Adrenal gland (tissue), 12 donors: Measurements from ENCODE around the gene DNAH17. TPM values are rescaled to one million over a fixed set of nuclear protein-coding genes. Genes with fewer than 3 reads are reported as not detected.

Experiments
- DNase-seq, 7 donors: peaks; one replicate each; pipeline ENCODE4 v3.0.0-alpha.2; 2019 to 2020
- H3K27ac ChIP-seq, 5 donors: fragments of 200-600 bp; sonication (generic) in 4 of 5; 1 replicate in 3 of 5; 2 replicates in 2 of 5; pipeline versions ENCODE4 v1.5.1 to v1.8.0; 2016 to 2020; ENCODE audit warnings: mild to moderate bottlenecking in 1 of 5
- H3K27me3 ChIP-seq: fragments of 200-600 bp; 2 replicates; pipeline ENCODE4 v1.8.0; 2021
- H3K36me3 ChIP-seq, 2 donors: fragments of 200-600 bp; replicated peaks in 1 of 2; 1 replicate in 1 of 2; 2 replicates in 1 of 2; pipeline versions ENCODE4 v1.5.1 to v1.8.0; 2018 to 2022
- H3K4me1 ChIP-seq, 2 donors: fragments of 200-600 bp; replicated peaks in 1 of 2; 1 replicate in 1 of 2; 2 replicates in 1 of 2; pipeline versions ENCODE4 v1.5.1 to v1.8.0; 2018 to 2021
- H3K4me3 ChIP-seq, 4 donors: fragments of 200-600 bp; sonication (generic) in 3 of 4; one replicate each; pipeline ENCODE4 v1.5.1; 2016 to 2018
- H3K9me3 ChIP-seq, 3 donors: fragments of 200-600 bp; sonication (generic) in 1 of 3; replicated peaks in 1 of 3; 1 replicate in 2 of 3; 2 replicates in 1 of 3; pipeline versions ENCODE4 v1.5.1 to v1.8.0; 2016 to 2021
- POLR2A ChIP-seq, 2 donors: fragments of 450-650 bp; IDR thresholded peaks; one replicate each; pipeline ENCODE4 v1.6.1; 2017; ENCODE audit warnings: antibody characterized with exemption in 2 of 2, mild to moderate bottlenecking in 2 of 2, moderate library complexity in 1 of 2
- WGBS, 4 donors: extraction: QIAGEN DNeasy Blood & Tissue Kit in 2 of 4; methylation state at CpG; one replicate each; pipeline versions ENCODE4 v1.1.5 to v1.1.7; 2013 to 2017; 5-methylcytosine and 5-hydroxymethylcytosine counted together
- intact Hi-C, 2 donors: fragments of 100-400 bp; cut with DNase I; formaldehyde crosslinking; loops; one replicate each; pipeline versions ENCODE4 v1.14.1 to v1.15.0; 2022 to 2023
- polyA plus RNA-seq, 3 donors: library from polyadenylated mRNA; stranded (reverse); fragments of 200-250 nt in 2 of 3; fragments of 350-450 nt in 1 of 3; fragmentation: Illumina TruSeq in 1 of 3; extraction: RNeasy Lipid Tissue Mini Kit (QIAGEN cat#74804) in 1 of 3; gene quantifications; one replicate each; pipeline ENCODE4 v1.2.3, GENCODE V29; 2013 to 2014
- total RNA-seq, 9 donors: library from RNA; depleted of rRNA in 4 of 9; stranded (reverse); fragments of >200 nt in 4 of 9; fragments of 120-200 nt in 1 of 9; fragmentation: NEBNext Ultra II Directional in 1 of 9; extraction: Animal tissue kit (Norgen Biotek cat#: 25700) in 1 of 9; gene quantifications; one replicate each; pipeline versions ENCODE4 v1.1.0 to v1.2.4, GENCODE V29; 2013 to 2023
- TF ChIP-seq, protein P1 (sequence below), 6 experiments: fragments of 450-650 bp in 4 of 6; fragments of 200-600 bp in 2 of 6; sonication (generic) in 1 of 6; IDR thresholded peaks; 1 replicate in 5 of 6; 2 replicates in 1 of 6; pipeline versions ENCODE4 v1.5.1 to v1.8.0; 2016 to 2021; ENCODE audit warnings: antibody characterized with exemption in 6 of 6, mild to moderate bottlenecking in 2 of 6, moderate library complexity in 1 of 6
- donor health status: healthy with polysubstance abuse.
- donor health status: Bipolar disorder and iron deficiency.
- donor health status: DM: yes; HTN: yes; CAD: no.
- donor health status: DM: no; HTN: no; CAD: no.
- donor health status: DM: no; HTN: no; CAD: no.
- donor health status: DM: yes; HTN: yes; CAD: no.

DNAH17 gene
- total and polyA plus RNA-seq, 12 donors, result 0.03 to 1.8 (median 0.22) TPM; not detected in 5

DNA sequence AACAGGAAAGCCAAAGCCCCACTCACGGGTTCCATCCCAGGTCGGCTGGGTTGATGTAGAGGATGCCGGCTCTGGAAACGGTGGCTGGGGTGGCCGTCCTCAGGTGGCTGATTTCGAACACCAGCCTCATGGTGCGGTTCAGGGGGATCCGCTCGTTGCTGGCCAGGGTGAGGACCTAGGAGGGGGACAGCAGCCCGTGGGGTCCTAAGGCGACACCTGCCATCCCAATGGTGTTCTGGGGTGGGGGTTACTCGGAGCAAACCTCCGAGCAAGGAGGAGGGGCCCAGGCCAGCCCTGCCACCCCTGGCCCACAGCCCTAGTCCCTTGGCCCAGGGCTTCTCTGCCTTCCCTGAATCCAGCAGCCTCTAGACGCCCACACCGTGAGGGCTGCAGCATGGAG, 86.5 kb downstream of the DNAH17 start:
- H3K27me3 ChIP-seq, result no peaks in the 10 kb centered on the region
- TF ChIP-seq POLR2A (IDR thresholded peaks at IDR 0.05), result no peak
- TF ChIP-seq, protein P1, sequence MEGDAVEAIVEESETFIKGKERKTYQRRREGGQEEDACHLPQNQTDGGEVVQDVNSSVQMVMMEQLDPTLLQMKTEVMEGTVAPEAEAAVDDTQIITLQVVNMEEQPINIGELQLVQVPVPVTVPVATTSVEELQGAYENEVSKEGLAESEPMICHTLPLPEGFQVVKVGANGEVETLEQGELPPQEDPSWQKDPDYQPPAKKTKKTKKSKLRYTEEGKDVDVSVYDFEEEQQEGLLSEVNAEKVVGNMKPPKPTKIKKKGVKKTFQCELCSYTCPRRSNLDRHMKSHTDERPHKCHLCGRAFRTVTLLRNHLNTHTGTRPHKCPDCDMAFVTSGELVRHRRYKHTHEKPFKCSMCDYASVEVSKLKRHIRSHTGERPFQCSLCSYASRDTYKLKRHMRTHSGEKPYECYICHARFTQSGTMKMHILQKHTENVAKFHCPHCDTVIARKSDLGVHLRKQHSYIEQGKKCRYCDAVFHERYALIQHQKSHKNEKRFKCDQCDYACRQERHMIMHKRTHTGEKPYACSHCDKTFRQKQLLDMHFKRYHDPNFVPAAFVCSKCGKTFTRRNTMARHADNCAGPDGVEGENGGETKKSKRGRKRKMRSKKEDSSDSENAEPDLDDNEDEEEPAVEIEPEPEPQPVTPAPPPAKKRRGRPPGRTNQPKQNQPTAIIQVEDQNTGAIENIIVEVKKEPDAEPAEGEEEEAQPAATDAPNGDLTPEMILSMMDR (IDR thresholded peaks at IDR 0.05), result no peak
- no peaks in the 10 kb centered on the region for H3K36me3 ChIP-seq
- H3K4me3 ChIP-seq, result no peak overlapping the region
- no peaks in the 10 kb centered on the region for H3K9me3 ChIP-seq
- no peak for DNase-seq
- no peaks in the 10 kb centered on the region for H3K4me1 ChIP-seq
- H3K27ac ChIP-seq, result no peak overlapping the region
- intact Hi-C loops, result loop anchor here (10.0 kb wide), 3 partner anchors 224 to 474 kb away; no protein-coding TSS in a partner anchor
- WGBS, 4 donors, result 81 to 91% (median 89%) methylated on average over 9 to 15 of the region's 15 CpGs

DNA sequence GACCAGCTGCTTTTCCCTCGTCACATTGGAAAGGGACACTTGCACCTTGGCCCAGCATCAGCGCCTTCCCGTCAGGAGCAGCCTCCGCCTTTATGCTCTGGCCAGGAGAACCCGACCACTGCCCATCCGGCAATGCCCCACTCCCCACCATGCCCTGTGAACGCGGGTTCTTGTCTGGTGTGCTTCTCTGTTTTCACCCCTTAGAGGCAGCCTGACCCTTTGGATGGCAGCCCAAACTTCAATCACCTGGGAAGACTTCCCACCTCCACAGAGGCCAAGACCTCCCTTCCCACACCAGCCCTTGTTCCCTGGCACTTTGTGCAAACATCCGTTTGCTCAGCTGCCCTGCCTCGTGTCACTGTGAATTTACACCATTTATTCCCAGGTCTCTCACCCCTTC, 87.0 kb downstream of the DNAH17 start:
- Histone ChIP-seq H3K36me3 (no peaks in the 10 kb centered on the region), H3K27me3 (no peaks in the 10 kb centered on the region), H3K27ac (no peak overlapping the region), H3K4me1 (no peaks in the 10 kb centered on the region), H3K4me3 (no peak overlapping the region), H3K9me3 (no peaks in the 10 kb centered on the region)
- TF ChIP-seq POLR2A (IDR thresholded peaks at IDR 0.05), result no peak
- TF ChIP-seq, protein P1 (IDR thresholded peaks at IDR 0.05), result no peak
- 84 to 93% (median 90%) methylated on average over 6 to 10 of the region's 10 CpGs for WGBS, 4 donors
- intact Hi-C loops, result loop anchor here (10.0 kb wide), 3 partner anchors 225 to 475 kb away; no protein-coding TSS in a partner anchor
- DNase-seq, result no peak

DNA sequence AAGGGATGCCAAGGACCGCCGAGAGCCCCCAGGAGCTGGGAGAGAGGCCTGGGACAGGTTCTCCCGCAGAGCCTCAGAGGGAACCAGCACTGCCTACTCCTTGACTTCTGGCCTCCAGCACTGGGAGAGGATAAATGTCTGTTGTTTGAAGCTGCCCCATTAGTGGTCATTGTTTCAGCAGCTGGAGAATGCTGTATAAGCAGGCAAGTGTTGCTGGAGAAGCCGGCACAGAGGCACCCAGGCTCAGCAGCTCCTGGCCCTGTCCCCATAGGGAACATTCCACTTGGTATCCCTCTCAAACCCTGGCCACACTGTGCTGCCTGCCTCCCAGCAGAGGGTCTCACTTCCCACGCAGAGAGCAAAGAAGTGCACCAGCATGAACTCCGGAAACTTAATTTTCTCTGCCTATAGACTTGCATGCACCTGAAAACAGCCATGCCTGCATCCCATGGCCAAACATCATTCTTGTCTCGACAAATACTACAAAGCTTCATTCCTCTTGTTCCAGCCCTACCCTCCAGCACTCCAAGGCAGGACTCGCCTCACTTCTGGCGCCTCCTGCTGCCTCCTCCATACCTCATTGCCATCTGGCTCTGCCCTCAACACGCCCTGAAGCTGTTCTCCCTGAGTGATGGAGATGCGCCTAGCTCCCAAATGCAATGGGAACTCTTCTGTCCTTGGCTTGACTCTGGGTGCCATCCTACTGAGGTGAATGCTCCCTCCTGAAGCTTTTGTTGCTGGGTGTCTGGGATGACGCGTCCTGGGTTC, 88.1 kb downstream of the DNAH17 start:
- intact Hi-C loops, result no loop called here
- no peaks in the 10 kb centered on the region for H3K4me1 ChIP-seq
- no peaks in the 10 kb centered on the region for H3K36me3 ChIP-seq
- no peak overlapping the region for H3K27ac ChIP-seq
- no peaks in the 10 kb centered on the region for H3K27me3 ChIP-seq
- no peak for TF ChIP-seq POLR2A (IDR thresholded peaks at IDR 0.05)
- TF ChIP-seq, protein P1 (IDR thresholded peaks at IDR 0.05), result no peak
- no peak overlapping the region for H3K4me3 ChIP-seq
- DNase-seq, result no peak
- WGBS, 4 donors, result 89 to 94% (median 91%) methylated on average over 12 to 13 of the region's 13 CpGs
- no peaks in the 10 kb centered on the region for H3K9me3 ChIP-seq

DNA sequence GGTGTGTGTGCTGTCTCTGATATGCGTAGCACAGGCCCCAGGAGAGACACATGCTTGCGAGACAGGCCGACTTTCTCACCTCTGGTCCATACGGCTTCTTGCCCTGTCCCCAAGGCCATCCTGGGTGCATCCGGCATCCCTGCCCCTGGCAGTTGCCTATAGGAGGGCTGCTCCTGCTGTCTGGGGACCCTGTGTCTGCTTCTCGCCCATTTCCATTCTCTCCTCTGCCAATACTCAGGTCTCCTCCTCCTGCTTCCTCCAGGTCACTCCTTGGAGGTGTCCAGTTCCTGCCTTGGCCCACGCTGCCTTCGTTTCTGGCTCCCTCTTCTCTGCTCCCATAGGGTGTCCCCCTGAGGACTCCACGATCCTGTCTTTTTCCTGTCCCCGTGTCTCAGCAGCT, 89.0 kb downstream of the DNAH17 start:
- no peak overlapping the region for H3K27ac ChIP-seq
- no peak for DNase-seq
- WGBS, 4 donors, result 75 to 82% (median 80%) methylated on average over 9 to 10 of the region's 10 CpGs
- H3K27me3 ChIP-seq, result no peaks in the 10 kb centered on the region
- no peaks in the 10 kb centered on the region for H3K36me3 ChIP-seq
- H3K4me1 ChIP-seq, result no peaks in the 10 kb centered on the region
- H3K4me3 ChIP-seq, result no peak overlapping the region
- no peak for TF ChIP-seq POLR2A (IDR thresholded peaks at IDR 0.05)
- TF ChIP-seq, protein P1 (IDR thresholded peaks at IDR 0.05), result no peak
- intact Hi-C loops, result no loop called here
- H3K9me3 ChIP-seq, result no peaks in the 10 kb centered on the region
